C4-2B (cell line): Measurements from ENCODE around the gene ZNF207.
"Not testable (repeated sequence)": the region's sequence is repeated elsewhere in the genome, so short reads cannot be mapped to it uniquely, and the experiment has no call there.

Experiments
- CTCF ChIP-seq: fragments of 450-650 bp; conservative IDR thresholded peaks from 2 replicates; pipeline ENCODE4 v1.5.1; 2017; ENCODE audit warnings: mild to moderate bottlenecking
- ZFX ChIP-seq: fragments of 450-650 bp; IDR thresholded peaks from 2 replicates; pipeline ENCODE4 v1.6.1; 2017

GRCh38 chr17:32388128-32388527 is 38.2 kb downstream of the ZNF207 start:
- TF ChIP-seq CTCF, ZFX: not testable (repeated sequence)
